Adrenal gland (tissue), 12 donors: ENCODE results near the gene ANKRD37. TPM values are rescaled to one million over a fixed set of nuclear protein-coding genes. Genes with fewer than 3 reads are reported as not detected.
"Not testable (repeated sequence)": the region's sequence is repeated elsewhere in the genome, so short reads cannot be mapped to it uniquely, and the experiment has no call there.

Source experiments
- DNase-seq, 7 donors: peaks; one replicate each; pipeline ENCODE4 v3.0.0-alpha.2; 2019 to 2020
- H3K27ac ChIP-seq, 5 donors: fragments of 200-600 bp; sonication (generic) in 4 of 5; 1 replicate in 3 of 5; 2 replicates in 2 of 5; pipeline versions ENCODE4 v1.5.1 to v1.8.0; 2016 to 2020; ENCODE audit warnings: mild to moderate bottlenecking in 1 of 5
- H3K27me3 ChIP-seq: fragments of 200-600 bp; 2 replicates; pipeline ENCODE4 v1.8.0; 2021
- H3K36me3 ChIP-seq, 2 donors: fragments of 200-600 bp; replicated peaks in 1 of 2; 1 replicate in 1 of 2; 2 replicates in 1 of 2; pipeline versions ENCODE4 v1.5.1 to v1.8.0; 2018 to 2022
- H3K4me1 ChIP-seq, 2 donors: fragments of 200-600 bp; replicated peaks in 1 of 2; 1 replicate in 1 of 2; 2 replicates in 1 of 2; pipeline versions ENCODE4 v1.5.1 to v1.8.0; 2018 to 2021
- H3K4me3 ChIP-seq, 4 donors: fragments of 200-600 bp; sonication (generic) in 3 of 4; one replicate each; pipeline ENCODE4 v1.5.1; 2016 to 2018
- H3K9me3 ChIP-seq, 3 donors: fragments of 200-600 bp; sonication (generic) in 1 of 3; replicated peaks in 1 of 3; 1 replicate in 2 of 3; 2 replicates in 1 of 3; pipeline versions ENCODE4 v1.5.1 to v1.8.0; 2016 to 2021
- CTCF ChIP-seq, 6 experiments: fragments of 450-650 bp in 4 of 6; fragments of 200-600 bp in 2 of 6; sonication (generic) in 1 of 6; IDR thresholded peaks; 1 replicate in 5 of 6; 2 replicates in 1 of 6; pipeline versions ENCODE4 v1.5.1 to v1.8.0; 2016 to 2021; ENCODE audit warnings: antibody characterized with exemption in 6 of 6, mild to moderate bottlenecking in 2 of 6, moderate library complexity in 1 of 6
- POLR2A ChIP-seq, 2 donors: fragments of 450-650 bp; IDR thresholded peaks; one replicate each; pipeline ENCODE4 v1.6.1; 2017; ENCODE audit warnings: antibody characterized with exemption in 2 of 2, mild to moderate bottlenecking in 2 of 2, moderate library complexity in 1 of 2
- WGBS, 4 donors: extraction: QIAGEN DNeasy Blood & Tissue Kit in 2 of 4; methylation state at CpG; one replicate each; pipeline versions ENCODE4 v1.1.5 to v1.1.7; 2013 to 2017; 5-methylcytosine and 5-hydroxymethylcytosine counted together
- intact Hi-C, 2 donors: fragments of 100-400 bp; cut with DNase I; formaldehyde crosslinking; loops; one replicate each; pipeline versions ENCODE4 v1.14.1 to v1.15.0; 2022 to 2023
- polyA plus RNA-seq, 3 donors: library from polyadenylated mRNA; stranded (reverse); fragments of 200-250 nt in 2 of 3; fragments of 350-450 nt in 1 of 3; fragmentation: Illumina TruSeq in 1 of 3; extraction: RNeasy Lipid Tissue Mini Kit (QIAGEN cat#74804) in 1 of 3; gene quantifications; one replicate each; pipeline ENCODE4 v1.2.3, GENCODE V29; 2013 to 2014
- total RNA-seq, 9 donors: library from RNA; depleted of rRNA in 4 of 9; stranded (reverse); fragments of >200 nt in 4 of 9; fragments of 120-200 nt in 1 of 9; fragmentation: NEBNext Ultra II Directional in 1 of 9; extraction: Animal tissue kit (Norgen Biotek cat#: 25700) in 1 of 9; gene quantifications; one replicate each; pipeline versions ENCODE4 v1.1.0 to v1.2.4, GENCODE V29; 2013 to 2023
- donor health status: healthy with polysubstance abuse.
- donor health status: Bipolar disorder and iron deficiency.
- donor health status: DM: yes; HTN: yes; CAD: no.
- donor health status: DM: no; HTN: no; CAD: no.
- donor health status: DM: no; HTN: no; CAD: no.
- donor health status: DM: yes; HTN: yes; CAD: no.

Gene ANKRD37
- total and polyA plus RNA-seq, 12 donors: 1.9 to 13.0 (median 6.7) TPM

- WGBS, 4 donors: 80 to 88% (median 82%) methylated on average over 4 of the region's 4 CpGs
- intact Hi-C loops: no loop called here
- Histone ChIP-seq H3K4me1 (no peaks in the 10 kb centered on the region), H3K27me3 (no peaks in the 10 kb centered on the region), H3K4me3 (no peak overlapping the region), H3K36me3 (no peaks in the 10 kb centered on the region), H3K9me3 (no peaks in the 10 kb centered on the region), H3K27ac (no peak overlapping the region)
- no peak for DNase-seq
- TF ChIP-seq POLR2A (IDR thresholded peaks at IDR 0.05) (no peak), CTCF (IDR thresholded peaks at IDR 0.05) (no peak)
Observed at GRCh38 chr4:185358514-185358913, 38.1 kb upstream of the ANKRD37 start.

- Histone ChIP-seq H3K27me3 (no peaks in the 10 kb centered on the region), H3K4me1 (no peaks in the 10 kb centered on the region), H3K27ac (no peak overlapping the region), H3K36me3 (no peaks in the 10 kb centered on the region), H3K4me3 (no peak overlapping the region), H3K9me3 (no peaks in the 10 kb centered on the region)
- intact Hi-C loops: no loop called here
- TF ChIP-seq POLR2A (IDR thresholded peaks at IDR 0.05) (no peak), CTCF (IDR thresholded peaks at IDR 0.05) (no peak)
- DNase-seq: no peak
- 91 to 97% (median 95%) methylated on average over 4 of the region's 4 CpGs for WGBS, 4 donors
Observed at GRCh38 chr4:185358959-185359358, 37.7 kb upstream of the ANKRD37 start.

- no peaks in the 10 kb centered on the region for H3K36me3 ChIP-seq
- H3K27ac ChIP-seq: no peak overlapping the region
- H3K4me3 ChIP-seq: no peak overlapping the region
- no peaks in the 10 kb centered on the region for H3K27me3 ChIP-seq
- TF ChIP-seq CTCF (IDR thresholded peaks at IDR 0.05) (no peak), POLR2A (IDR thresholded peaks at IDR 0.05) (no peak)
- no peak for DNase-seq
- H3K9me3 ChIP-seq: no peaks in the 10 kb centered on the region
- intact Hi-C loops: no loop called here
- no peaks in the 10 kb centered on the region for H3K4me1 ChIP-seq
- WGBS, 4 donors: 91 to 96% (median 93%) methylated on average over 8 of the region's 8 CpGs
Observed at GRCh38 chr4:185359767-185360446, 36.7 kb upstream of the ANKRD37 start.

GRCh38 chr4:185361872-185362271, 34.8 kb upstream of the ANKRD37 start:
- Histone ChIP-seq H3K4me3 (no peak overlapping the region), H3K27ac (no peak overlapping the region), H3K27me3 (no peaks in the 10 kb centered on the region), H3K9me3 (no peaks in the 10 kb centered on the region), H3K36me3 (no peaks in the 10 kb centered on the region), H3K4me1 (no peaks in the 10 kb centered on the region)
- TF ChIP-seq POLR2A (IDR thresholded peaks at IDR 0.05): no peak
- TF ChIP-seq CTCF (IDR thresholded peaks at IDR 0.05): no peak
- 86 to 92% (median 90%) methylated on average over 3 of the region's 3 CpGs for WGBS, 4 donors
- no peak for DNase-seq
- intact Hi-C loops: no loop called here

- intact Hi-C loops, H3K27ac ChIP-seq, H3K4me1 ChIP-seq, H3K4me3 ChIP-seq, H3K36me3 ChIP-seq, H3K9me3 ChIP-seq, H3K27me3 ChIP-seq, DNase-seq: not testable (repeated sequence)
- 88 to 93% (median 92%) methylated on average over 6 of the region's 6 CpGs for WGBS, 4 donors
Observed at GRCh38 chr4:185362570-185362969, 34.1 kb upstream of the ANKRD37 start.
